OCI-LY7 (cell line): ENCODE results near the gene CNBP.
"Not testable (repeated sequence)": the region's sequence is repeated elsewhere in the genome, so short reads cannot be mapped to it uniquely, and the experiment has no call there.

Source experiments
- CTCF ChIP-seq: fragments of 200-600 bp; sonication (generic); conservative IDR thresholded peaks from 2 replicates; pipeline ENCODE4 v1.5.1; 2014; ENCODE audit warnings: mild to moderate bottlenecking, antibody characterized with exemption, low read length, moderate library complexity, mixed read lengths
- EZH2phosphoT487 ChIP-seq: fragments of 200-600 bp; sonication (generic); IDR thresholded peaks from 2 replicates; pipeline ENCODE4 v1.6.1; 2018; ENCODE audit warnings: low read depth, borderline replicate concordance, mild to moderate bottlenecking, mixed run types, antibody characterized with exemption, low read length, moderate library complexity, mixed read lengths

DNA sequence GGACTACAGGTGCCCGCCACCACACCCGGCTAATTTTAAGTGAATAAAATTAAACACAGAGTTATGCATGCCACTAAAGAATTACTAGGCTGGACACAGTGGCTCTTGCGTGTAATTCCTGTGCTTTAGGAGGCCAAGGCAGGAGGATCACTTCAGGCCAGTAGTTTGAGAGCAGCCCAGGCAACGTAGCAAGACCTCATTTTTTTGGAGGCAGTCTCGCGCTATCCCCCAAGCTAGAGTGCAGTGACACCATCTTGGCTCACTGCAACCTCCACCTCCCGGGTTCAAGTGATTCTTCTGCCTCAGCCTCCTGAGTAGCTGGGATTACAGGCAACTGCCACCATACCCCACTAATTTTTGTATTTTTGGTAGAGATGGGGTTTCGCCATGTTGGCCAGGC lies 18.1 kb downstream of the CNBP start:
- TF ChIP-seq CTCF, EZH2phosphoT487: not testable (repeated sequence)
